GM18526 (cell line): ENCODE results near the gene GRHL1.

Source experiments
- POLR2A ChIP-seq: IDR thresholded peaks from 3 replicates; pipeline ENCODE4 v1.6.1; 2011; ENCODE audit not compliant: insufficient read length; ENCODE audit errors: extremely low read depth

The GRHL1 gene

GRCh38 chr2:10006236-10007161 lies 55.0 kb downstream of the GRHL1 start:
- no peak for TF ChIP-seq POLR2A

- no peak for TF ChIP-seq POLR2A
Observed at GRCh38 chr2:10007435-10007834, 55.9 kb downstream of the GRHL1 start.

DNA sequence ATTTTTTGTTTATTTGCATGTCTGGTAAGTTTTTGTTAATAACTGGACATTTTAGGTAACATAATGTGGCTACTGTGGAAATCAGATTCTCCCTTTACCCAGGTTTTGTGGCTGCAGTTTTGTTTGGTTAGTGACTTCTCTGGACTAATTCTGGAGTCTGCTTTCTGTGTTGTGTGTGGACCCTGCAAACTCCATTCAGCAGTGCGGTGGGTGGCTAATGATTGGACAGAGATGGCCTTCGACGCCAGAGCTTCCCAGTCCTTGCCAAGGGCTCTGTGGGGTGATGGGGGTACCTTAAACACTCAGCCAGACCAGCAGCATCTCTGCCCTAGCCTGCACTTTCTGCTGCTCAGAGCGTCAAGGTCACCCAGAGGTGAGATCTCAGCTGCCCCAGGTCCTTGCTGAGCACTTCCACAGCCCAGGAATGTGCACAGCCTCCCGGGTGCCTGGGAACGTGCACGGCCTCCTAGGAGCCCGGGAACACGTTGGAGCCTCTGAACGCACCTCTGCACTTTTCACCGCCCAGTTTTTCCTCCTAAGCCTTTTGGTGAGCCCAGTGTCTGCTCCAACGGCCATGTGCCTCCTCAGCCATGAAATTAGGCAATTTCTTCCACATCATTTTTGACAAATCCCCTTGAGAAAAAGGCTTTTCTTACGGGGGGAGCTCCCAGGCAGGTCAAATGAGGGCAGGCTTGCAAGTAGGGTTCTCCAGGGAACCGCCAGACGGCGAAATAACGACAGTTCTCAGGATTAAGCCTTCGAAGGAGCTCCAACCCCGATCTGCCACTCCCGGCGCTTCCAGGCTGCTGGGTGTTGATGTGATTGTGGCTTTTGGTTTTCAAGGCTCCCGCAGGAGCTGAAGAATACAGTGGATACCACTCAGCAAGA lies 56.7 kb downstream of the GRHL1 start:
- no peak for TF ChIP-seq POLR2A

GRCh38 chr2:10008809-10009176 lies 57.3 kb downstream of the GRHL1 start:
- no peak for TF ChIP-seq POLR2A

GRCh38 chr2:10009271-10009810 lies 57.8 kb downstream of the GRHL1 start:
- no peak for TF ChIP-seq POLR2A

- TF ChIP-seq POLR2A, result no peak
Observed at GRCh38 chr2:10009811-10010781, 58.6 kb downstream of the GRHL1 start.

GRCh38 chr2:10012963-10013461 lies 61.5 kb downstream of the GRHL1 start:
- TF ChIP-seq POLR2A, result no peak

DNA sequence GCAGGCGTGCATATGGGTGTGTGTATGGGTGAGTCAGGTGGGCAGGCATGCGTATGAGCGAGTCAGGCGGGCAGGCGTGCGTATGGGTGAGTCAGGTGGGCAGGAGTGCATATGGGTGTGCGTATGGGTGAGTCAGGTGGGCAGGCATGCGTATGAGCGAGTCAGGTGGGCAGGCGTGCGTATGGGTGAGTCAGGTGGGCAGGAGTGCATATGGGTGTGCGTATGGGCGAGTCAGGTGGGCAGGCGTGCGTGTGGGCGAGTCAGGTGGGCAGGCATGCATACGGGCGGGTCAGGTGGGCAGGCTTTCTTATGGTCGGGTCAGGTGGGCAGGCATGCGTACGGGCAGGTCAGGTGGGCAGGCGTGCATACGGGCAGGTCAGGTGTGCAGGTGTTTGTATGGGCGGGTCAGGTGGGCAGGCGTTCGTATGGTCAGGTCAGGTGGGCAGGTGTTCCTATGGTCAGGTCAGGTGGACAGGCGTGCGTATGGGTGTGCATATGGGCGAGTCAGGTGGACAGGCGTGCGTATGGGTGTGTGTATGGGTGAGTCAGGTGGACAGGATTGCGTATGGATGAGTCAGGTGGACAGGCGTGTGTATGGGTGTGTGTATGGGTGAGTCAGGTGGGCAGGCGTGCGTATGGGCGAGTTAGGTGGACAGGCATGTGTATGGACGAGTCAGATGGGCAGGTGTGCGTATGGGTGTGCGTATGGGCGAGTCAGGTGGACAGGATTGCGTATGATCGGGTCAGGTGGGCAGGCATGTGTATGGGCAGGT lies 63.1 kb downstream of the GRHL1 start:
- no peak for TF ChIP-seq POLR2A

GRCh38 chr2:10016001-10016801 lies 64.7 kb downstream of the GRHL1 start:
- TF ChIP-seq POLR2A, result no peak

GRCh38 chr2:10016802-10017258 lies 65.3 kb downstream of the GRHL1 start:
- no peak for TF ChIP-seq POLR2A

DNA sequence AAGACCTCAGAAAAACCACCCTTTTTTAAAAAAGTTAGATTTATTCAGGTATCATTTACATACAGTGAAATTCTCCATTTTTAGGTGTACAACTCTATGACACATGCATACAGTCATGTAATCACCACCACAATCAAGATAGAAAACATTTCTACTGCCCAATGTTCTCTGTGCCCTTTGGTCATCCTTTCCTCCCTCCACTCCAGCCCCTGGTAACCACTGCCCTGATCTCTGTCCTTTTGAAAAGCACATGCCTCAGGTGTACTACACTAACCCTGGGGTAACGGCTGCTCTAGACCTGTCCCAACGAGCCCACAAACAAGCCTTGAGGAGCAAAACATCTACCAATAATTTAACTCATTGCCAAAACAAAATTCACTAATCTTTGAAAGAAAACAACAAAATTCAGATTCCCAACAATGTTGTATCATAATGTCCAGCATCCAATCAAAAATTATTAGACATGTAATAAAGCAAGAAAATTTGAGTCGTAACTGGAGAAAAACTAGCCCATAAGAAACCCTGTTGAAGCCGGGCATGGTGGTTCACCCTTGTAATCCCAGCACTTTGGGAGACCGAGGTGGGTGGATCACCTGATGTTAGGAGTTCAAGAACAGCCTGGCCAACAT lies 65.9 kb downstream of the GRHL1 start:
- TF ChIP-seq POLR2A, result no peak

GRCh38 chr2:10019174-10019573 lies 67.7 kb downstream of the GRHL1 start:
- TF ChIP-seq POLR2A, result no peak

- no peak for TF ChIP-seq POLR2A
Observed at GRCh38 chr2:10019602-10020400, 68.3 kb downstream of the GRHL1 start.
